Measurements from ENCODE around the gene NRDC. TPM values are rescaled to one million over a fixed set of nuclear protein-coding genes. Genes with fewer than 3 reads are reported as not detected.
"Not testable (repeated sequence)": the region's sequence is repeated elsewhere in the genome, so short reads cannot be mapped to it uniquely, and the experiment has no call there.

The NRDC gene
- total RNA-seq, 1 donor from 2014 or later: 68.0 TPM

DNA sequence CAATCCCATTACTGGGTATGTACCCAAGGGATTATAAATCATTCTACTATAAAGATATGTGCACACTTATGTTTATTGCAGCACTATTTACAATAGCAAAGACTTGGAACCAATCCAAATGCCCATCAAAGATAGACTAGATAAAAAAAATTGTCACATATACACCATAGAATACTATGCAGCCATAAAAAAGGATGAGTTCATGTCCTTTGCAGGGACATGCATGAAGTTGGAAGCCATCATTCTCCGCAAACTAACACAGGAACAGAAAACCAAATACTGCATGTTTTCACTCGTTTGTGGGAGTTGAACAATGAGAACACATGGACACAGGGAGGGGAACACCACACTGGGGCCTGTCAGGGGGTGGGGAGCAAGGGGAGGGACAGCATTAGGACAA lies 16.2 kb upstream of the NRDC start:
- not testable (repeated sequence) for DNase-seq (ENCODE audit: extremely low read depth, low read depth, low spot score)

DNA sequence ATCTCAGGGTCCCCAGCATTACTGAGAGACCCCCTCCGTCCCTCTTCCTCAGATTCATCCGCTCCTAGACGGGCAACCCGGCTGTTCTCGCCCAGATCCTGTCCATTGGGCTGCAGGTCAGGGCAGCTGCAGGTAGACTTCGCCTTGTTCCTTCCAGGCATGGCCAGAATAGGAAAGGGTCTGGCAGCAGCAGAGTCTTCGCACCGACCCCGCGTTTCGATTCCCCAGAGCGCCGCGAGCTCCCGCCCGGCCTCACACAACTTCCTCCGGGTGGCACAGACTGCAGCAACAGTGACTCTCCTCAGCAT lies 265 bp downstream of the NRDC start:
- DNase-seq (ENCODE audit: extremely low read depth, low read depth, low spot score): no peak

DNA sequence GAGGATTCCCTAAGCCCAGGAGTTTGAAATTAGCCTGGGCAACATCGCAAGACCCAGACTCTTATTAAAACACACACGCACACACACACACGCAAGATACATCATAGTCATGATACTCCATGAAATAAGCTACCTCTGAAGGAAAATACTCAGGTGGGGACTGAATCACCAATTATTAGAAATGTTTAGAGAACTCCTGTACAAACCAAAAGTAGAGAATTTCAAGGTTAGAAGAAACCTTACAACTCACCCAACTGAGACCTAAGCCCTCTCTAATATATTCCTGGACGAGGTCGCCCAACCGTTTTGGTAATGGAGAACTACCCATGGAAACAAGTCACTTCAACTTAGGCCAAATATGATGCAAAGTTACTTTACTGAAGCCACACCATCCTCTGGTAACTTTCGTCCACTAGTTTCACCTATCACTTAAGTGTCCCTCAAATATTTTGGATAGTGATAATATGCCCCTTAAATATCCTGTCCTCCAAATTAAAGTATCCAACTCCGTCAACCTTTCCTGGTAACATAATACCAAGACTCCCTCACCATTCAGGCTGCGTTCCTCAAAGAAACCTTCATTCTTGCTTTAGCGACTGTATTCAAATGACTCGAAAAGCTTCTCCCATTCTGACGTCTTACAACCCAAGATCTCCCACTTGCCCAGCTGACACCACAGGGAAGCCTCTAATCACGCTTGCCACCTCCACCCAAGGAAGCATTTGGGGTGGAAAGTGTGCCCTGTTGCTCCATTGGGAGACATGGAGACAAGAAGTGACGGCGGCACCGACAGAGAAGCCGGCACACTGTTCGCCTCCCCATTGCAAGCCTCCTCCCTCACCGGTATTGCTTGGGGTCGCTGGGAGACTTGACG lies 856 bp downstream of the NRDC start:
- DNase-seq (ENCODE audit: extremely low read depth, low read depth, low spot score): no peak

DNA sequence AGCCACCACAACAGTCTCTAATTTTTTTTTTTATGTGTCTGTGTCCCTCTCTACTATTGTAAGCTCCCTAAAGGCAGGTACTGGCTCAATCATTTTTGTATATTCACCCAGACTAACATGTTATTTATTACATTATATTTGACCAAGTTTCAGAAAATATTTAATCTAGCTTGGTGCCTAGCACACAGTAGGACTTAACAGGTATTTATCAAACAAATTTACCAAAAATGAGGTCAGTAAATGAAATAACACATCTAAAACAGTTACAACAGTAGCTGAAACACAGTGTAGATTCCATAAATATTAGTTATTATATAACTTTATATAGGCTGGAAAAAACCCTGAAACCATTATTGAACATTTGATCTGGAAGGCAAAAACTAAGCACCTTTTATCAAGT lies 2.7 kb downstream of the NRDC start:
- DNase-seq (ENCODE audit: extremely low read depth, low read depth, low spot score): no peak

DNA sequence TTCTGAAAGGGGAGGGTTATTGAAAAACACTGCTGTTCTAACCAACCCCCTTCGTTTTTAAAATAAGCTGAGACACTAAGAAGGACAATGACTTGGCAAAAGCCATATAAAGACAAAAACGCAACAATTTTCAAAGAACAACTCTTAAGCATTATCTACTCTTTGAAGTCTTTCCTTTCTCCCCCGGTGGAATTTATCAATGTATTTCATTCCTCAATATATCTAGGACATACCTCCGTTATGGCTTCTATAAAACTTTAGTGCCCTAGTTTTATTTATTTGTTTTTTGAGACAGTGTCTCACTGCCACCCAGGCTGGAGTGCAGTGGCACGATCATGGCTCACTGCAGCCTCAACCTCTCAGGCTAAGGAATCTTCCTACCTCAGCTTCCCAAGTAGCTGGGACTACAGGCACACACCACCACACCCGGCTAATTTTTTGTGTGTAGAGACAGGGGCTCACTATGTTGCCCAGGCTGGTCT lies 3.2 kb downstream of the NRDC start:
- no peak for DNase-seq (ENCODE audit: extremely low read depth, low read depth, low spot score)

DNA sequence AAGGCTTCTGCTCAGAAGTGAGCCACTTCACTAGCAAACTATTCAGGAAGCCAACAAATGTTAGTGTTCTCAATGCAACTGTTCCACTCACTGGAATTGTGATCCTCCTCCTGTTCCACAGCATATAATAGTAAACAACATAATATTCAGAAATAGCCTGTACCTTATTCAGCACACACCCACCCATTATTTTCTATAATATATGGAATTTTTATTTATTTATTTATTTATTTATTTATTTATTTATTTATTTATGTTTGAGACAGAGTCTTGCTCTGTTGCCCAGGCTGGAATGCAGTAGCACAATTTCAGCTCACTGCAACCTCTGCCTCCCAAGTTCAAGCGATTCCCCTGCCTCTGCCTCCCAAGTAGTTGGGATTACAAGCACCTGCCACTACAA lies 5.3 kb downstream of the NRDC start:
- DNase-seq (ENCODE audit: extremely low read depth, low read depth, low spot score): not testable (repeated sequence)

DNA sequence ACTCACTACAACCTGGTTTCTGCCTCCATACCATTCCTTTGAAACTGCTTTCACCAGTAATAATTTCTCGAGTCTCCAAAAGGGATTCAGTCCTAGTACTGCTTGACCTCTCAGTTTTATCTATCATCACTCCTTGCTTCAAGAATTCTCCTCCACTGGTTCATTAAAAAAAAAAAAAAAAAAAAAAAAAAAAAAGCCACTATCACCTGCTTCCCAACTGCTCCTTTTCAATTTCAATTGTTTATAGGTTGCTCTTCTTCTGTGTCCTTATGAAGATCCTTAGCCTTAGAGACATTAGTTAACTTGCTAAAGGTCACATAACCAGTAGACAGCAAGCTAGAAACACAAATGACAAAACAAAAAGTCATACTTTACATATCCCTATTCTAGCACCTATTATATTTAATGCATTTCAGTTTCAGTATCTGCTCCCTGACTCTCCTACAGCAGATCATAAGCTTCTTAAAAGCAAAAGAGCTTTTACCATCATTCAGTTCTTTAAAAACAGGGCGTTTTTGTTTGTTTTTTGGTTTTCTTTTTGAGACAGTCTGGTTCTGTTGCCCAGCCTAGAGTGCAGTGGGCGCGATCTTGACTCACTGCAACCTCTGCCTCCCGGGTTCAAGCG lies 7.1 kb downstream of the NRDC start:
- DNase-seq (ENCODE audit: extremely low read depth, low read depth, low spot score): no peak

DNA sequence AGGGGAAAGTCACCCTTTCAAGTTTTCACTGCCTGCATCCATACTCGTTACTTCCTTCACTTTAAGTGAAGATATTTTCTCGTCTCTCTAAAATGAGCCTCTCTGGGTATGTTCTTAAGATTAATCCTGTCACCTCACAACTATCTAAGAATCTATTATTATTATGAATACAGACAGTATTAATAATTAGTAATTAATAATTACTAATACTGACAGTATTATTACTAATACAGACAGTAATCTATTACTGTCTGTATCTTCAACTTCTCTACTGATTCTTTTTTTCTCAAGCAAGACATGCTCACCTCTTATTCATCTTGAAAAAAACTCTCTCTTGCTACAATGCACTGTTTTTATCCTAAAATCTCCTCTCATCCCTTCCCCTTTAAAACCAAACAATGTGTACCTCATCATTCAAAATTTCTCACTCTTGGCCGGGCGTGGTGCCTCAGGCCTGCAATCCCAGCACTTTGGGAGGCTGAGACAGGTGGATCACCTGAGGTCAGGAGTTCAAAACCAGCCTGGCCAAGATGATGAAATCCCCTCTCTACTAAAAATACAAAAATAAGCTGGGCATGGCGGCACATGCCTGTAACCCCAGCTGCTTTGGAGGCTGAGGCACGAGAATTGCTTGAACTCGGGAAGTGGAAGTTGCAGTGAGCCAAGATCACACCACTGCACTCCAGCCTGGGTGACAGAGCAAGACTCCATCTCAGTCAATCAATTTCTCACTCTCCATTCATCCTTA lies 7.8 kb downstream of the NRDC start:
- DNase-seq (ENCODE audit: extremely low read depth, low read depth, low spot score): no peak

DNA sequence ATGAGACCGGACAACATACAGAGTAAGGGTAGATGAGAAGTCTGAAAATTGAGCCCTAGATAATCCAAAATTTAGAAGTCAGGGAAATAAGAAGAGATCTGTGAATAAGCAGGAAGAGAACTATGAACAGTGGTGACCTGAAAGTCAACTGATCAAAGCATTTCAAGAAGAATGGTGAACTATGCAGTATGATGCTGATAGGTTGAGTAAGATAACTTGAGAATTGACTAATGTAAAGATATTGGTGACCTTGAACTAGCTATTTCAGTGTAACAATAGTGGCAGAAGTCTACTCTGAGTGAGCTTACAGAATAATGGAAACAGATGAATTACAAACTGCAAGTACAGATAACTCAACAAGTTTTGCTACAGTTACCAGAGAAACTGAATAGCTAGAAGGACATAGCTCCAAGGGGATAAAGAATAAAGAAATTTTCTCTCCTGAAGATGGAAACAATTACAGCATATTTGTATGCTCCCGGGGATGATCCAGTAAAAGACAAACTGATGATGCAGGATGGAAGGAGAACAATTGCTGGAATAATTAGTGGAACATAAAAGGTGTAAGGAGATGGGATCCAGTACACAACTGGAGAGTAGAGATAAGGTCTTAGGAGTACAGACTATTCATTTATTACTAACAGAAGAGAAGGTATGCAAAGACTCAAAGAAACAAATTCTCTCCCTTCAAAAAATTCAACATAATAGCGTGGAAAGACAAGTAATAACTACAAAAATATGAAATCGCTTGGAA lies 10.9 kb downstream of the NRDC start:
- DNase-seq (ENCODE audit: extremely low read depth, low read depth, low spot score): no peak

DNA sequence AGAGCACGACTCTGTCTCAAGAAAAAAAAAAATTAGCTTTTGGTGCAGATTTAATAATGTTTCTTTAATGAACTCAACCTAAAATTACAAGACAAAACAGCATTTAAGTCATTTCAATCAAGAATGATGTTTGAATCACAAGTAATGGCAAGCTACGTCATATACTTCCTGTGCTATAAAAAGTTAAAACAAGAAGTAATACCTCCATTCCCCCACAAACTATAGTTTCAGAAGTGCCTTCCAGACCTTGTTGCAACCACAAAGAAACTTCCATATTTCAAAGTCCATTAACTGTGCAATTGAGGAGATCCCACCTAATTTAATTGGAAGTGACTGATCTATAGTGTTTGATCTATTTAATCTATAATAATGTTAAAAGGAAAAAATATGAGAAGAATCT lies 15.1 kb downstream of the NRDC start:
- no peak for DNase-seq (ENCODE audit: extremely low read depth, low read depth, low spot score)

DNA sequence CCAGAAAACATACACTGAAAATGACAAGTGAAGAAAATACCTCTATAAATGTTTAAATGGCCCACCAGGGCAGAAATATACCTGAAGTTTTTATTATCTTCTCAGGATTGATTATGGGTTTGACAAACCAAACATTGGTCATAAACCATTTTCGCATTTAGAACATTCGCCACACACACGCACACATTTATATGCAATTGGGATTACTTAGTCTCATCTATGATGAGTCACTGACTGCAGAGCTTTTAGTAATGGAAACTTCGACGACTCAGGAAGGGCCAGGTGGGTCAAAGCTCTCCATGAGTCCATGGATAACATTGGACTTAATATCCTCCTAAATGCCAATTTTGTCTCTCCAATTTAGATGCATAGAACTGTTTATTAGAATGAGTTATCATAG lies 16.9 kb downstream of the NRDC start:
- DNase-seq (ENCODE audit: extremely low read depth, low read depth, low spot score): no peak

DNA sequence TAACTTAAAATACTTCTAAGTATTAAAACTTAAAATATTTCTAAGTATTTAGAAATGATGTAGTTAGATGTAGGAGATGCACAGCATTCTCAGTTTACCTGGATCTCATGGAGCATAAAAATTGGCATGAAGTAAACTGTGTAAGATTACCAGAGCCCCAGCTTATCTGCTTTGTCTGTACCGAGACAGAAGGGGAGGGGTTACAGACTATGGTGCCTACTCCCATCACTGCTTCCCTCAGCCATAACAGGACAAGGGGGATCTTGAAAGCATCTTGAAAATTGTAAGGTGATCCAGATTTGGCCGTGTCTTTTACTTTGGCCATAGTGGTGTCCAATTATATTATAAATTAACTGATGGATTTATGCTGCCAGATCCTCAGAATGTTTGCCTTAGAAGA lies 18.8 kb downstream of the NRDC start:
- DNase-seq (ENCODE audit: extremely low read depth, low read depth, low spot score): no peak

DNA sequence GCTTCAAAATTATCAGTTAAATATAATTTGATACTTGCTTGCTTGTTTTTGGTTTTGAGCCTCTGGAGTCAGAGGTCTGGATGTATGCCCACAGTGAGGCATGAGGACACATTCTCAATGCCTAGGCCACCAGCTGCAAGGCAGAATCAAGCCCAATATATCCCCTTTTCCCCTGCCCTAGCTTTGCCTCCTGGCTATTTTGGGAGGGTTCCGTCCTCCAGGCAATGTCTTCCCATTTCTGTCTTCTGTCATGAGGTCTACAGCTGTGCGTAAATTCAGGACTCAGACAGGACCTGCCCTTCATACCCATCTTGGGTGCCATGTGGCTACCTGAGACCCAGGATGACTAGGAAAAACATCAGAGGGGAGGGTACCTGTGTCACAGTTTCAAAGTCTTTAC lies 19.2 kb downstream of the NRDC start:
- no peak for DNase-seq (ENCODE audit: extremely low read depth, low read depth, low spot score)

DNA sequence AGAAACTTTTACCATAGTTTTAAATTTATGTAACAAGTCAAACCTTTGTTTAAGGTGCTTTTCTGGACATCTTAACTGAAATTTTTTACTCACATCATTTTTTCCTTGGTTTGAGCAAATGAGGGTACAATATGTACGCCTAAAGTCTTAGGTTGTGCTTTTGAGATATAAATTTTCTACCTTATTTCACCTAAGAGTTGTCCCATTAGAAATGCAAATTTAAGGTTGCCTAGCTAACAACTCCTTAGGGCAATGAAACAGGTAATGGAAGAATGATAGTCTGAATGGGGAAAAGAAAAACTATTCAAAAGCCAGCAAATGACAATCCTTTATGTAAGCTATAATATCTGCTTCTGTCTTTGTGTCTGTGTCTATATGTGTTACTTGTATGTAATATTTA lies 19.6 kb downstream of the NRDC start:
- no peak for DNase-seq (ENCODE audit: extremely low read depth, low read depth, low spot score)

DNA sequence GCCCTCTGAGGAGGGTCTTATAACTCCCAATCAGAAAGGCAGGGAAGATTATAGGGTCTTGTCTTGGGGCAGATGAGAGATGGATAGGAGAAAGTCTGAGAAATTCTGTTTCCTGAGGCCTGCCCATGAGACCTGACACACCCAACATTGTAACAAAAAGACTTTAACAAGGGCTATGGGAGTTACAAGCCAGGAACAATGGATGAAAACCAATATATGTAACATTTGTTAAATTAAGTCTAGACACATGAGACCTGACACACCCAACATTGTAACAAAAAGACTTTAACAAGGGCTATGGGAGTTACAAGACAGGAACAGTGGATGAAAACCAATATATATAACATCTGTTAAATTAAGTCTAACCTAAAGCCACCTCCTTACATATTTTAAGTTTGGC lies 21.8 kb downstream of the NRDC start:
- DNase-seq (ENCODE audit: extremely low read depth, low read depth, low spot score): no peak

DNA sequence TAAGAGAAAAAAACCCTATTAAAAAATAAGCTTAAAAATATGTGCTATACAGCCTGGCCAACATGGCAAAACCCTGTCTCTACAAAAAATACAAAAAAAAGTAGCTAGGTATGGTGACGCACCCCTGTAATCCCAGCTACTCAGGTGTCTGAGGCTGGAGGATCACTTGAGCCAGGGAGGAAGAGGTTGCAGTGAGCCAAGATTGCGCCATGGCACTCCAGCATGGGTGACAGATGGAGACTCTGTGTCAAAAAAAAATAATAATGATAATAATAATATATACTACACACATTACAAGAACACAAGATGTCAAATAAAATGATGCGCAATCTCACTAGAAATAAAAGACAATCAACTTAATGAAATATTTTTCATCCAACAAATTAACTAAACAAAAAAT lies 22.9 kb downstream of the NRDC start:
- DNase-seq (ENCODE audit: extremely low read depth, low read depth, low spot score): no peak

DNA sequence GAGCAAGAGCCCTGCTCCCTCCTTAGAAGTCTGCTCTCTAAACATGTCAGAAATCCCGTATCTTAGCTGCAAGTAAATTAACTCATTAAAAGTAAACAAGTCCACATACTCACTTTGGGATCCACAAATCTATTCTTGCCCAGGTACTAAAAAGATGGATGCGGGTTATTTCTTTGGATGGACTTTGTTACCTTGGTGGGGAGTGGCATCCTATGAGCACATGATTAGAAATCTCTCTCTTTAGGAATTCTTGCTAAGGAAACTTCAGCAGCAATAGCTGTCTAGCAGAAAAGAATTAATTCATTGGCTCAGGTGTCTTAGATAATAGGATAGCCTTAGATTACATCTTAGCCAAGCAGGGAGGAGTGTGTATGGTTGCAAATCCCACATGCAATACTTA lies 25.2 kb downstream of the NRDC start:
- no peak for DNase-seq (ENCODE audit: extremely low read depth, low read depth, low spot score)

DNA sequence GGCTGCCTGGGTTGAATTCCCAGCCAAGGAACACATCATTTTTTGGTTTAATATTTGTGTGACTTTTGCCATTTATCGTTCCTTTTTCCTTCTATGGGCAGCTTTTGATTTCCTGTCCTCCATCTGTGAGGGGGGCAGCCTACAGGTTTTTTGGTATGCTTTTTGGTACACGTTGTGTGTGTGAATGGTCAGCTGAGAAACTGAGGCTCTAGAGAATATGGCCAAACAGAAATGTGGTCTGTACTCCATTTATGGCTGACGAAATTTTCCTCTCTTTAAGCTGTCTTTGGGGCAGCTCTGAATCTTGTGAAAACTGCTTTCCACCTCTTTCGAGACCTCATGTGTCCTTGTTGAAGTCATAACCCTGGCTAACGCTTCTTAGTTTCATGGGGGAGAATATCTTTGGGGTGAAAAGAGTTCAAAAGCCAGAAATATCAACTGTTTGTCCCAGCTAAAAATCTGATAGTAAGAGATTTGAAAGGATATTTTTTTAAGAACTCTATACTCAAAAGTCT lies 26.6 kb downstream of the NRDC start:
- DNase-seq (ENCODE audit: extremely low read depth, low read depth, low spot score): no peak

DNA sequence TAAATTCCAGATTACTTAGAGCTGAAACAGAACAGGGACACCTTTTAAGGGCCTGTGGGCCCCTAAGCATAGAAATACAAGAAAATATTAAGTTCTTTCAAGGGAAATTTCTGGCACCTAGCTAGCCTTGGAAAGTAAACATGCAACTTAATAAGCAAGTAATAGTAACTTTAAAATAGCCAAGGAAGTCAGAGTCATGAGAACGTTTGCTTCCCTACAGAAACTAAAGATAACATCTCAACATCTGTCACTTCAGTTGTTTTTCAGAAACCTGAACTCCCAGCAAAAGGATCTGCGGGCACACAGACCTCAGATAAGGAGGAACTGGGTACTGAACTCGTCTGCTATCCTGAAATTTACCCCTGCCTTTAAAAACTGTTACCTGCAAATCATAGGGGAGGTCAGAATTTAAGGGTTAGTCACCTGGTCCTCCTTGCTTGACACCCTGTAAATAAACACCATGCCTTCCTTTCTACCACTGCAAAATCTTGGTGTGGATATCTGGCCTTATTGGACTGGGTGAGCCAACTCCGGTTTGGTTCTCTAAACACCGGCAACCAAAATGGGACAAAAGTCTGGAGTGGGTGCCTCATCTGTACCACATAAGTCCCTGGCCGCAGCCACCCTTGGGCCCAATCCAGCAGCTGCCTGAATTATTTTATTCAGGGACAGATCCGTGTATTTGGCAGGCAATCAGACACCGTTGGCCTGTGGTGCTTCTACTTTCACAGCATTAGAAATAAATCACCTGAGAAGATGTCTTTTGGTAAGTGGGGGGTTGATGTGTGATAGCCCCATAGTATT lies 27.9 kb downstream of the NRDC start:
- no peak for DNase-seq (ENCODE audit: extremely low read depth, low read depth, low spot score)

DNA sequence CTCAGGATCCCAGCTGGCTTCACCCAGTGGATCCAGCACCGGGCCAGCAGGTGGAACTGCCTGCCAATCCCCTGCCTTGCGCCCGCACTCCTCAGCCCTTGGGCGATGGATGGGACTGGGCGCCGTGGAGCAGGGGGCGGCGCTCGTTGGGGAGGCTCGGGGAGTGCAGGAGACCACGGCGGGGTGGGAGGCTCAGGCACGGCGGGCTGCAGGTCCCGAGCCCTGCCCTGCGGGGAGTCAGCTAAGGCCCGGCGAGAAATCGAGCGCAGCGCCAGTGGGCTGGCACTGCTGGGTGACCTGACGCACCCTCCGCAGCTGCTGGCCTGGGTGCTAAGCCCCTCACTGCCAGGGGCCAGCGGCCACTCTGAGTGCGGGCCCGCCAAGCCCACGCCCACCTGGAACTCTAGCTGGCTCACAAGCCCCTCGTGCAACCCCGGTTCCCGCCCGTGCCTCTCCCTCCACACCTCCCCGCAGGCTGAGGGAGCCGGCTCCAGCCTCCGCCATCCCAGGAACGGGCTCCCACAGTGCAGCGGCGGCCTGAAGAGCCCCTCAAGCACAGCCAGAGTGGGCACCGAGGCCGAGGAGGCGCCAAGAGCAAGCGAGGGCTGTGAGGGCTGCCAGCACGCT lies 31.1 kb downstream of the NRDC start:
- no peak for DNase-seq (ENCODE audit: extremely low read depth, low read depth, low spot score)
